RWPE1 (cell line): ENCODE results near the gene IRF1.
A peak's percentile ranks its signal among the peaks of the same experiment; 100 is the strongest.

ENCODE experiments used
- CTCF ChIA-PET: fragments of 350-600 bp; sonication (Branson Sonifier 250); formaldehyde crosslinking; extraction: SDS; loops from one replicate; lab custom pipeline; 2021; lab: Yijun Ruan, JAX
- POLR2A ChIA-PET: fragments of 400-600 bp; formaldehyde crosslinking; extraction: SDS; loops from one replicate; lab custom pipeline; 2020; ENCODE audit warnings: antibody characterized with exemption; ENCODE audit not compliant: low non-redundant PET; lab: Yijun Ruan, JAX
- DNase-seq: peaks from one replicate; pipeline ENCODE4 v3.0.0; 2012; ENCODE audit warnings: low spot score
- H3K27ac ChIP-seq: fragments of 450-650 bp; 2 replicates; pipeline ENCODE4 v1.5.1; 2017
- TF ChIP-seq, protein P1 (sequence below): fragments of 450-650 bp; conservative IDR thresholded peaks from 2 replicates; pipeline ENCODE4 v1.5.1; 2017; ENCODE audit warnings: low read depth, mild to moderate bottlenecking

IRF1 gene

DNA sequence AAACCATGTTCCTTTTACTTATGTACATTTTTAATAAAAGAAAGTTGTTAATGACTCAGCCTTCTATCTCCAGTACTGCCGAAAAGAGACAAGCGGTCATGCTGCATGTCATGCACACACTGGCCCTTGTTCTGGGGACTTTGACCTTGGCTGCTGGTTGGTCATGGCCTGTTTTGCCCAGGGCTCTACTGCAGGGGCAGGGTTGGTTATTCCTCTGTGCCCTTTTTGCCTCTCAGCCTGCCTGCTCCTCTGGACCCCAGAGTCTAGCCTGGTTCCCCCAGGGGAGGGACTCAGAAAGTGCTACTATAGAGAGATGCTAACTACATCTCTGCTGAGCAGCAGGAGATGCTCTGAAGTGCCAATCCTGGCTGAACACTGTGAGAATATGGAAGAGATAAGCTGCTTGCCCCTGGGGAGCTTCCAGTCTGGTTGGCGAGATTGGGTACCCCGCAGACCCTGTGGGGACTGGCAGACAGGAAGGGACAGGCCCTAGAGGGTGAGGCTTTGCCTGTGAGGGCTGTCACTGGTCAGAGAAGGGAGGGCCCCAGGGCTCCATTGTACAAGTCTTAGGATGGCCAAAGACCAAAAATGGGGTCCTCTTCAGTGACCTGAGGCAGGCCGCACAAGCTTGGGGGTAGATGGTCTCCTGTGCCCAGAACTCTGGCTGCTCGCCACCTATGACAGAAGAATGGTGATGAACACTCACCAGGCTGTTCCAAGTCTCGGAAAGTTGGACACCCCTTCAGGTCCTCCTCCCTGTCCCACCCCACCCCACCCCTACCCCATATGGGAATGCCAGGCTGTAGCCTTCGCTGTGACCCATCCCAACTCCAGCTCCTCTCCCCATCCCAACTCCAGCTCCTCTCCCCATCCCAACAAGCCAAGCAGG is 14.3 kb downstream of the IRF1 start:
- ChIA-PET CTCF (interaction anchor here (0.6 to 1.0 kb wide), 4 partner anchors 11 to 103 kb away, joined by 3 to 9 read pairs (median 4); no protein-coding TSS in a partner anchor), POLR2A (no interaction called here)

DNA sequence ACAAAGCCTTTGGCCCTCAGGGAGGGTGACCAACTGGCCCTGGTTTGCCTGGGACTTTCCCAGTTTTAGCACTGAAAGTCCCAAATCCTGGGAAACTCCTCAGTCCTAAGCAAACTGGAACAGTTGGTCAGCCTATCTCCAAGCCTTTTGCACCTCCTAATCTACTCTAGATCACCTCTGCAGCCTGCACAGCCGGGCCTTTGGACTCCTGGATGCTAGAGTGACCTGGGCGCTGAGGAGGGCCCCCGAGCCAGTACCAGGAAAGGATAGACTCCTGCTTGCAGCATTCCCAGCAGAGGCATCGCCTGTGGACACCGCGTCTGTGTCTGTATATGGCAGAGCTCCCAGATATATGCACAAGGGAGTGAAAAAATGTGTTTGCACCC is 15.1 kb downstream of the IRF1 start:
- H3K27ac ChIP-seq = peak overlapping the region; percentile 44
- DNase-seq = no peak
- POLR2A ChIA-PET = no interaction called here
- TF ChIP-seq, protein P1, sequence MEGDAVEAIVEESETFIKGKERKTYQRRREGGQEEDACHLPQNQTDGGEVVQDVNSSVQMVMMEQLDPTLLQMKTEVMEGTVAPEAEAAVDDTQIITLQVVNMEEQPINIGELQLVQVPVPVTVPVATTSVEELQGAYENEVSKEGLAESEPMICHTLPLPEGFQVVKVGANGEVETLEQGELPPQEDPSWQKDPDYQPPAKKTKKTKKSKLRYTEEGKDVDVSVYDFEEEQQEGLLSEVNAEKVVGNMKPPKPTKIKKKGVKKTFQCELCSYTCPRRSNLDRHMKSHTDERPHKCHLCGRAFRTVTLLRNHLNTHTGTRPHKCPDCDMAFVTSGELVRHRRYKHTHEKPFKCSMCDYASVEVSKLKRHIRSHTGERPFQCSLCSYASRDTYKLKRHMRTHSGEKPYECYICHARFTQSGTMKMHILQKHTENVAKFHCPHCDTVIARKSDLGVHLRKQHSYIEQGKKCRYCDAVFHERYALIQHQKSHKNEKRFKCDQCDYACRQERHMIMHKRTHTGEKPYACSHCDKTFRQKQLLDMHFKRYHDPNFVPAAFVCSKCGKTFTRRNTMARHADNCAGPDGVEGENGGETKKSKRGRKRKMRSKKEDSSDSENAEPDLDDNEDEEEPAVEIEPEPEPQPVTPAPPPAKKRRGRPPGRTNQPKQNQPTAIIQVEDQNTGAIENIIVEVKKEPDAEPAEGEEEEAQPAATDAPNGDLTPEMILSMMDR = no peak
- CTCF ChIA-PET = interaction anchor here (0.6 kb wide), 1 partner anchor 10 kb away, joined by 4 read pairs; no protein-coding TSS in a partner anchor

More for the DNA sequence above, 14.3 kb downstream of the IRF1 start:
- TF ChIP-seq, protein P1 = no peak
- no peak for DNase-seq
- peak overlapping the region; percentile 44 for H3K27ac ChIP-seq

DNA sequence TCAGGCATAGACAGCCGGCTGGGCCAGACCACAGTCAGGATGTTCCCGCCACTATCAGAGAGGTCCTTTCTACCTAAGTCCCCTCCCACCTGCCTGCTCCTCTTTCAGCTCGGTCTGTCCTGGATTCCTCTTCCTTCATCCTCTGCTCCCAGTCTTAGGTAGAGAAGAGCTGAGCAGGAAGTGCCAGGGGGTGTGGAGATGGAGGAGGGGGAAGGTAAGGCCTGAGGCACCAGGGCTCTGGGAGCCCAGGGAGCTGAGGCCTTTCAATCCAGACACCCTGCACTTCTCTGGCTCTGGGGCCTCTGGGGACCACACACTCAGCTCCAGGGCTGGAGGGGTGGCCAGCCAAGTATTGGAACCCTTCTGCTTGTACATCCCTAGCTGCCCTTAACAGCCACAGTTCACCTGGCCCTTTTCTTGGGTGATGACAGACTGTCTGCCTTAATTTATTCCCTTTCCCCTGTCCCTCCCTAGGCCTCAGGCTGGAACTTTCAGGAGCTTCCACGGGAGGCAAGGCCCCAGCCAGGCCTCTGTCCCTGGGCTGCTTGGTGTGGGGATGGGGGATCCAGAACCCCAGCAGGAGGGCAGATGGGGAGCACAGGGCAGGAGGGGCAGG is 15.6 kb downstream of the IRF1 start:
- TF ChIP-seq, protein P1 = no peak
- POLR2A ChIA-PET = no interaction called here
- CTCF ChIA-PET = interaction anchor here (1.2 kb wide), 1 partner anchor 64 kb away, joined by 3 read pairs; no protein-coding TSS in a partner anchor
- no peak for DNase-seq
- H3K27ac ChIP-seq = peak overlapping the region; percentile 44

DNA sequence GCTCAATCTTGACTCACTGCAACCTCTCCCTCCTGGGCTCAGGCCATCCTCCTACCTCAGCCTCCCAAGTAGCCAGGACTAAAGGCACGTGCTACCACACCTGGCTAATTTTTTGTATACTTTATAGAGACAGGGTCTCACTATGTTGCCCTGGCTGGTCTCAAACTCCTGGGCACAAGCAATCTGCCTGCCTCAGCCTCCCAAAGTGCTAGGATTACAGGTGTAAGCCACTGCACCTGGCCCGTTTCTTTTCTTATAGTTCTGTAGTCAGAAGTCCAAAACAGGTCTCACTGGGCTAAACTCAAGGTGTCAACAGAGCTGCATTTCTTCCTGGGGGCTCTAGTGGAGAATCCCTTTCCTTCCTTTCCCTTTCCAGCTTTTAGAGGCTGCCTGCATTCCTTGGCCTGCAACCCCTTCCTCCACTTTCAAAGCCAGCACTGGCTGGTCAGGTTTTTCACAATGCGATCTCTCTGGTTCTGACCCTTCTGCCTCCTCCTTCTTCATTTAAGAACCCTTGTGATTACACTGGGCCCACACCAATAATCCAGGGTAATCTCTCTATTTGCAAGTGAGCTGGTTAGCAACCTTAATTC is 16.3 kb downstream of the IRF1 start:
- POLR2A ChIA-PET = no interaction called here
- H3K27ac ChIP-seq = no peak overlapping the region
- DNase-seq = no peak
- TF ChIP-seq, protein P1 = no peak
- CTCF ChIA-PET = interaction anchor here (1.2 kb wide), 1 partner anchor 63 kb away, joined by 3 read pairs; no protein-coding TSS in a partner anchor

DNA sequence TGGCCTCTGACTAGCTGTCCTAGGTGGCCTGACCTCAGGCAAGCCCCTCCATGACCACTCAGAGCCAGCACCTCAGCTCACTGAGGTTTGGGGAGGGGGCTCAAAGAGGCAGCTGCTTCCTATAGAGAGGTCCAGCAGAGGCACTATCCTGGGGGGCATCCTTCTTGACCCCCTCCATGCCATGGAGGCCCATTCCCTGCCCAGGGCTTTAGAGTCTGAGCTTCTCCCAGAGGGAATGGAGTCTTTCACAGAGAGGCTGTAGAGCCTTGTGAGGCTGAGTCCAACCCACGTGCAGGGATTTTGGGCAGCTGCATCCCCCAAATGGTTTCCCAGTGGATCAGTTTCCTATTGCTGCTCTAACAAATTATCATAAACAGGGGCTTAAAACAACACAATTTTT is 16.9 kb downstream of the IRF1 start:
- POLR2A ChIA-PET = no interaction called here
- TF ChIP-seq, protein P1 = no peak
- DNase-seq = no peak
- CTCF ChIA-PET = interaction anchor here (0.6 kb wide), 3 partner anchors 38 to 945 kb away, joined by 3 to 6 read pairs (median 3); no protein-coding TSS in a partner anchor
- H3K27ac ChIP-seq = no peak overlapping the region

DNA sequence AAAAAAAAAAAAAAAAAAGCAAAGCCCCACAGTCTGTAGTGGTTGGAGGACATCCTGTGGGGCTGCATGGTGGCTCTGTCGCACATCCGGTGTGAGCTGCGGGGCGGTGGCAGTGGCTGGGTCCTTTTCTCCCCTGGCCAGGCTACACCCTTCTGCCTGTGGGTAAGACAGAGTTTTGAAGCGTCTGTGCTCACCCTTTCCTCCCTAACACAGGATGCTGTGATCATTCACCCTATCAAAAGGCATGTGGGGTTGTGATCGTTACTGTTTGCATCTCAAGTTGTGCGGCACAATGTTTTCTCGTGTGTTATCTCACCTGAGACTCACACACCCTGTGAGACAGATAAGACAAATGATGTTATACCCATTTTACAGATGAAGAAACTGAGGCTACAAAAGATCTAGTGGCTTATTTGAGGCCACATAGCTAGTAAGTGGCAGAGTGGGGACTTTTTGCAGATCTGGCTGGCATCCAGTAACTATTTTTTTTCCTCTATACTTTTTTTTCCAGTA is 17.5 kb downstream of the IRF1 start:
- ChIA-PET CTCF (interaction anchor here (0.6 kb wide), 3 partner anchors 38 to 944 kb away, joined by 3 to 6 read pairs (median 3); no protein-coding TSS in a partner anchor), POLR2A (no interaction called here)
- H3K27ac ChIP-seq = no peak overlapping the region
- TF ChIP-seq, protein P1 = no peak
- no peak for DNase-seq
